NCI-H2227 treated with DMSO at 0.1 percent for 48 hours (cell line): ENCODE results near the gene PGLYRP2.

Experiments
- DNase-seq: peaks from one replicate; lab custom pipeline; 2025; lab: John Stamatoyannopoulos, UW

Gene PGLYRP2

GRCh38 chr19:15425321-15425950, 53.9 kb downstream of the PGLYRP2 start:
- no peak for DNase-seq

- no peak for DNase-seq
Observed at GRCh38 chr19:15424692-15425272, 54.5 kb downstream of the PGLYRP2 start.

GRCh38 chr19:15424121-15424520, 55.2 kb downstream of the PGLYRP2 start:
- no peak for DNase-seq

GRCh38 chr19:15423130-15423529, 56.2 kb downstream of the PGLYRP2 start:
- no peak for DNase-seq

GRCh38 chr19:15422296-15423075, 56.8 kb downstream of the PGLYRP2 start:
- DNase-seq = no peak

- DNase-seq = no peak
Observed at GRCh38 chr19:15421721-15422260, 57.5 kb downstream of the PGLYRP2 start.

- no peak for DNase-seq
Observed at GRCh38 chr19:15421136-15421695, 58.1 kb downstream of the PGLYRP2 start.

GRCh38 chr19:15419413-15420025, 59.8 kb downstream of the PGLYRP2 start:
- DNase-seq = no peak
